H7 (cell line): ENCODE data around the gene CRYGA. TPM values are rescaled to one million over a fixed set of nuclear protein-coding genes. Genes with fewer than 3 reads are reported as not detected.

Experiments used
- DNase-seq: peaks from one replicate; pipeline ENCODE4 v3.0.0; 2012
- H3K27me3 ChIP-seq: 2 replicates; pipeline ENCODE4 v1.6.0; 2011; ENCODE audit warnings: mild to moderate bottlenecking, low read length; ENCODE audit not compliant: control insufficient read depth, insufficient read depth
- H3K36me3 ChIP-seq: replicated peaks from 2 replicates; pipeline ENCODE4 v1.5.1; 2011; ENCODE audit warnings: low read length; ENCODE audit not compliant: control insufficient read depth, insufficient read depth
- H3K4me3 ChIP-seq: 2 replicates; pipeline ENCODE4 v1.5.1; 2011; ENCODE audit warnings: low read depth, mild to moderate bottlenecking, control low read depth, low read length, moderate library complexity; ENCODE audit not compliant: insufficient read depth
- total RNA-seq: library from RNA; depleted of rRNA; stranded (reverse); fragments of >200 nt; shearing (Covaris generic); gene quantifications from 2 replicates; pipeline ENCODE4 v1.2.3, GENCODE V29; 2014

CRYGA gene
- total RNA-seq, 1 experiment from 2014 or later, result not detected

- no peak for DNase-seq
- H3K4me3 ChIP-seq, result no peak overlapping the region
- H3K27me3 ChIP-seq, result no peaks in the 10 kb centered on the region
- H3K36me3 ChIP-seq, result no peaks in the 10 kb centered on the region
These were observed 19.4 kb upstream of the CRYGA start for GRCh38 chr2:208182835-208183234.

DNA sequence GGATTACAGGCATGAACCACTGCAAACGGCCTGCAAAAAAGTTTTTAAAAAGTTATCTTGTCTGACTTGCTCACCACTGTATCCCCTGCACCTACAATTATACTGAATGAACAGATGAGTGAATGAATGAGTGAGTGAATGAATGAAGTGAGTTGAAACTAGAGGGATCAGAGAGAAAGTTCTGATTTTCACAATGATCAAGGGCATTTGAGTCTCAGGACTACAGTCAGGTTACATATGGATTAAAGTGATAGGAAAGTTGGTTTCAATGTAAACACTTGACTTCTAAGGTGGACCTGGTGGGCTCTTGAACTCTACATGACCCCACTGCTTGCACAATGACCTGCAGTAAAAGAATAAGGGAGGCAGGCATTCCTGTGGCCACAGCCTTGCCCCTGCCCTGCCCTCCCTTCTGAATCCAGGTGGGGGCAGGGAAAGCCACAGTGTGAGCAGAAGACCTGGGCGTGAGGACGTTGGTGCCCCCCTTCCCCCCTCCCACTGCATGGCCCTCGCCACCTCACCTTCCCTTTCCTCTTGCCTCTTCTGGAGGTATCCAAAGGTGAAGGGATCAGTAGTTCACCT, 15.7 kb upstream of the CRYGA start:
- DNase-seq, result peak; percentile 25
- Histone ChIP-seq H3K36me3 (no peaks in the 10 kb centered on the region), H3K27me3 (no peaks in the 10 kb centered on the region; the same call in 1 of the 2 replicates), H3K4me3 (no peak overlapping the region)

- Histone ChIP-seq H3K27me3 (no peaks in the 10 kb centered on the region; the same call in 1 of the 2 replicates), H3K4me3 (no peak overlapping the region), H3K36me3 (no peaks in the 10 kb centered on the region)
- DNase-seq, result no peak
These were observed 12.4 kb upstream of the CRYGA start for GRCh38 chr2:208175840-208176153.

DNA sequence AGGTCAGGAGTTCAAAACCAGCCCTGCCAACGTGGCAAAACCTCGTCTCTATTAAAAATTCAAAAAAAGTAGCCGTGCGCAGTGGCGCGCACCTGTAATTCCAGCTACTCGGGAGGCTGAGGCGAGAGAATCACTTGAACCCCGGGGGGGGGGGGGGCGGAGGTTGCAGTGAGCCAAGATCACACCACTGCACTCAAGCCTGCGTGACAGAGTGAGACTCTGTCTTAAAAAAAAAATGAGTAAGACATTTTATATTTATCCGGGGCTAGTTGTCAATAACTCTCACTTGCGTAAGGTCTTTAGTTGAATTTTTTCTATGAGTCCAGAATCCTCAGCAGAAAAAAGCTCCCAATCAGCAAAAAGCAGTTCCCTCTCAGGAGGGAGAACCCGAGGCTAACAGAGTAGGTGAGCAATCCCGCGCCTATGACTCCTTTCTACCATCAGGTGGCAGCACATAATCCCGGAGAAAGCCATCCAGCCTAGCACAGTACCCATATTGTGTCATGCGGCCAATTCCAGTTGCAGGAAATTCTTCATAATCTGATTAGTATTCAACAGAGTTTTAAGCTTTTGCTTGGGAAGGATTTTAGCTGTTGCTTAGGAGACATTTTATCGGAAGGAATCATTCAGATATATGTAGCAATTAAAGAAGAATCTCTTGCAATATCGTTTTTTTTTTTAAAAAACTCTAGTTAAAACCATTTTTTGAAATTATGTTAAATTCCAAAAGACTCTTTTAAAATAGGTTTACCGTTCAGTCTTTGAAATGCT, 11.9 kb upstream of the CRYGA start:
- peak; percentile 78 for DNase-seq
- Histone ChIP-seq H3K36me3 (no peaks in the 10 kb centered on the region), H3K27me3 (no peaks in the 10 kb centered on the region; the same call in 1 of the 2 replicates), H3K4me3 (no peak overlapping the region)

- DNase-seq, result no peak
- H3K4me3 ChIP-seq, result no peak overlapping the region
- no peaks in the 10 kb centered on the region for H3K36me3 ChIP-seq
- no peaks in the 10 kb centered on the region; the same call in 1 of the 2 replicates for H3K27me3 ChIP-seq
These were observed 10.8 kb upstream of the CRYGA start for GRCh38 chr2:208174144-208174543.

- no peaks in the 10 kb centered on the region; the same call in 1 of the 2 replicates for H3K27me3 ChIP-seq
- DNase-seq, result no peak
- H3K4me3 ChIP-seq, result no peak overlapping the region
- no peaks in the 10 kb centered on the region for H3K36me3 ChIP-seq
These were observed 8.7 kb upstream of the CRYGA start for GRCh38 chr2:208172125-208172524.

DNA sequence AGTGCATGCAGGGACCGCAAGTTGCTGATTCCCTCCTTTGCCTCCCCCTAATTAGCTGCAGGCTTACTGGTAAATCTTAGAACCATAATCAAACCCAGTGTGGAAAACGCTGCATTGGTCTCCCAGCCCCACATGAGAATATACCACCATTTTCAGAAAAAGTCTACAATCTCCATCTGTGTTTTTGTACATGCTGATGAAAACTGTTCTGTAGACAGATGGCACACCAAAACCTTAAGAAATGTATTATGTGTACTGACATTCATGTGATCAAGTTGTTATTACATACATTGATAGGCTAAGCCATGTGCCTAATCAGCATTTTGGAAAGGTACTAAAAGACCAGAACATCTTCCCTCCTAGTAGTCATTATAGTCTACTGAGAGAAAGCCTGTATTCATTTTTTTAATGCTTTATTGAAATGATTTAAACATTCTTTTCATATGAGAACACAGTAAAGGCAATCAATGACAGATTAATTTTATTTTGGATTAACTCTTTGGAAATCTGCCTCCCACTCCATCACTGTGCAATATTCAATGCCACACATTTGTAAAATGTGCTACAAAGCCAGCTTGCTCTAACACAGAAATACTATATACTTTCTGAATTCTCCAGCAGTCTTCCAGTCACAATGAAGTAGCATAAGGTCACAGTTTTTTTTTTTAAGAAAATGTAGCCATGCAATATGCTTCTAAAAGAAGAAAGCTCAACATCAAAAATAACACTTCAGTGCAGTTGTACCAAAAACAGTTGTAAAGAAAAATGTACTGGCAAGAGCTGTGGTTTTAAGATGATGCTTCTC, 1.8 kb upstream of the CRYGA start:
- H3K4me3 ChIP-seq, result no peak overlapping the region
- DNase-seq, result no peak
- H3K27me3 ChIP-seq, result no peaks in the 10 kb centered on the region
- H3K36me3 ChIP-seq, result no peaks in the 10 kb centered on the region

DNA sequence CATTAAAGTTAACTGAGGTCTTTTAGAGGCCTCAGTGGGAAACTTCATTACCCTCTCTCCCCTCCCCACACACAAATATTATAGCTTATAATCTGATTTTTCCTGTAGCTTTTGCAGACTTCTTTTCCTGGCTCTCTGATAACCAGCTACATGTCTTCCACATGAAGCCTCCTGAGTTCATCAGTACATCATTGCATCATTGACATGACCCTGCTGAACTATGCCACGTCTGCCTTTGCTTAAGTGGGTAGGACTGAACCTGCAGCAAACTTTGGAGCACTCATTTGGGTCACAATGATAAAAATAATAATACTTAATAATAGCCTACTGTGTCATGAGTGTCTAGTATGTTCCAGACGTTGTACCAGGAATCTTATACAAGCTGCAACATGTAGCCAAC, 7.0 kb downstream of the CRYGA start:
- no peak for DNase-seq

DNA sequence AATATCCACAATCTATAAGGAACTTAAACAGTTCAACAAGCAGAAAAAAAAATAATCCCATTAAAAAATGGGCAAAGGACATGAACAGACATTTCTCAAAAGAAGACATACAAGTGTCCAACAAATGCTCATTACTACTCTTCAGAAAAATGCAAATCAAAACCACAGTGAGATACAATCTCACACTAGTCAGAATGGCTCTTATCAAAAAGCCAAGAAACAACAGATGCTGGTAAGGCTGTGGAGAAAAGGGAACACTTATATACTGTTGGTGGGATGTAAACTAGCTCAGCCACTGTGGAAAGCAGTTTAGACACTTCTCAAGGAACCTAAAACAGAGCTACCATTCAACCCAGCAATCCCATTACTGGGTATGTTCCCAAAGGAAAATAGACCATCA, 10.2 kb downstream of the CRYGA start:
- H3K36me3 ChIP-seq, result no peaks in the 10 kb centered on the region
- DNase-seq, result no peak
- H3K4me3 ChIP-seq, result no peak overlapping the region
- no peaks in the 10 kb centered on the region for H3K27me3 ChIP-seq

More for the DNA sequence above, 7.0 kb downstream of the CRYGA start:
- Histone ChIP-seq H3K27me3 (no peaks in the 10 kb centered on the region), H3K4me3 (no peak overlapping the region), H3K36me3 (no peaks in the 10 kb centered on the region)

DNA sequence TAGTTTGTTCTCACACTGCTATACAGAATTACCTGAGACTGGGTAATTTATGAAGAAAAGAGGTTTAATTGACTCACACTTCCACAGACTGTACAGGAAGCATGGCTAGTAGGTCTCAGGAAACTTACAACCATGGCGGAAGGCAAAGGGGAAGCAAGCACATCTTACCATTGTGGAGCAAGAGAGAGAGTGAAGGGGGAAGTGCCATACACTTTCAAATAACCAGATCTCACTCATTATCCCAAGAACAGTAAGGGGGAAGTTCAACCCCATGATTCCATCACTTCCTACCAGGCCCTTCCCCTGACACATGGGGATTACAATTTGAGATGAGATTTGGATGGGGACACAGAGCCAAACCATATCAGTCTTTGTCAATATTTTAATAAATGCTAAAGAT, 12.4 kb downstream of the CRYGA start:
- no peak for DNase-seq

GRCh38 chr2:208150094-208150493, 13.3 kb downstream of the CRYGA start:
- no peaks in the 10 kb centered on the region for H3K27me3 ChIP-seq
- no peak for DNase-seq

More for the DNA sequence above, 12.4 kb downstream of the CRYGA start:
- Histone ChIP-seq H3K27me3 (no peaks in the 10 kb centered on the region), H3K4me3 (no peak overlapping the region), H3K36me3 (no peaks in the 10 kb centered on the region)

GRCh38 chr2:208148803-208149202, 14.6 kb downstream of the CRYGA start:
- peak; percentile 29 for DNase-seq
- Histone ChIP-seq H3K27me3 (no peaks in the 10 kb centered on the region), H3K4me3 (no peak overlapping the region), H3K36me3 (no peaks in the 10 kb centered on the region)

More at GRCh38 chr2:208150094-208150493, 13.3 kb downstream of the CRYGA start:
- H3K4me3 ChIP-seq, result no peak overlapping the region
- H3K36me3 ChIP-seq, result no peaks in the 10 kb centered on the region

DNA sequence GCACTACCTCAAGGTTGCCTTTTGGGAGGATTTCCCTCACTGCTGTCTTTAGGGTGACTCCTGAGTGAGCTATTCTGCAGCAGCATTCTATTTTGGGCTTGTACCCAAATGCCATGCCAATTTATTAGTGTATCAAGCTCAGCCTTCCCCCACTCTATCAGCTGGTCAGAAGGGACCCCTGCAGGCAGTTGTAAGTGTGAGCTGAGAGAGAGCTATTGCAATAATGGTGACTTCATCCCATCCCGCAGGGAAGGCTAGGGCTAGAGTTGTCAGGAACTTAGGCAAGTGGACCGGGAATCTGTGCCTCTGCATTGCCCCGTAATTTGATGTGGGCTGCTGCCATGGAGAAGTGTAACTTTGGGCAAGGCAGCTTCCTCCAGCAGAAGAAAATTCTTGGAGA, 15.6 kb downstream of the CRYGA start:
- H3K27me3 ChIP-seq, result no peaks in the 10 kb centered on the region
- no peaks in the 10 kb centered on the region for H3K36me3 ChIP-seq
- no peak overlapping the region for H3K4me3 ChIP-seq
- no peak for DNase-seq

DNA sequence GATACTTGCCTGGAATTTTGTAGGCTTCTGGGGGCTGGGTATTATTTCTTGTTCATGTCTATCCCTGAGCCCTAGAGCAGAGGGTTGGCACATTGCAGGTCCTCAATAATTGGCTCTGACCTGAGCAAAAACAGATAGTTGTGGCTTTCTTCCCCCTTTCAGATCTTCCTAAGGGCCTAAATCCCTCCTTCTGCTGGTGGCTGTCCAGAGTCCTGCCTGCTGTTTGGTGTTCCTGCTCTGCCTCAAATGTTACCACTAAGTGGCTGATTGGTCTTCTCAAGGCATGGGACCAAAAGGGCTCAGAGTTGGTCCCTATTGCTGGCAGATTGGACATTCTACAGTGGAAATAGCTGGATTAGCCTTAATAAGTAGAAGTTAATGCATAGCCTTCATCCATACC, 16.4 kb downstream of the CRYGA start:
- no peak for DNase-seq
- Histone ChIP-seq H3K36me3 (no peaks in the 10 kb centered on the region), H3K4me3 (no peak overlapping the region), H3K27me3 (no peaks in the 10 kb centered on the region)

DNA sequence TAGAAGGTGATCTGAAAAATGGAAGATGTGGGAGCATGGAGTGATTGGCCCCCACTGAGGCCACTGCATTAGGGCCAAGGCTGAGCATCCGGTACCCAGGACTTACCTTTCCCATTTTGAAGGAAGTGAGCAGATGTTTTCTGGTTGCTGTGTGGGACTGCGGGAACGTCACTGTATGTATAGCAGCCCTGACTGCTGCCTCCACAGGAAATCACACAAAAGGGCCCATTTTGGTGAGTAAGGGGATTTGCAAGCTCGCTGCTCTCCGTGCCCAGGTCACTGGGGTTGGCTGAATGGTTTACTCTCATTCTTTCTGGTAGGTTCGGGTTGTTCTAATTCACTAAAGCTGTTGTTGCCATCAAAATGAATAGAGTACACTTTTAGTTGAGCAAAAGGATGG, 17.4 kb downstream of the CRYGA start, which contains the start of gene CRYGB:
Gene CRYGB, minus strand, starts transcription at position 153 of the 400 bp plus-strand sequence. Its CDS starts 38 bp downstream, at position 115.
- Histone ChIP-seq H3K27me3 (no peaks in the 10 kb centered on the region), H3K4me3 (no peak within 1 kb of the TSS), H3K36me3 (no peaks in the 10 kb centered on the region)
- DNase-seq, result no peak
